GM12878 (cell line): Measurements from ENCODE around the gene TTLL11. TPM values are rescaled to one million over a fixed set of nuclear protein-coding genes. Genes with fewer than 3 reads are reported as not detected.

Experiments used
- ATAC-seq: fragments of 200-7000 bp; cut with Tn5 transposase; 3 replicates; pipeline ENCODE4 v1.9.1; 2020; ENCODE audit warnings: mild to moderate bottlenecking, moderate library complexity
- BruUV-seq: library from RNA; stranded (reverse); fragments of 400-500 nt; replicated peaks from 2 replicates; lab custom pipeline; 2021; lab: Mats Ljungman, UMichigan
- CTCF ChIA-PET: fragments of 300-600 bp; sonication (Branson Sonifier 250); formaldehyde crosslinking; extraction: SDS; loops from one replicate; lab custom pipeline; 2021; ENCODE audit warnings: inconsistent platforms; lab: Yijun Ruan, JAX
- POLR2A ChIA-PET: fragments of 350-600 bp; formaldehyde crosslinking; extraction: SDS; loops from one replicate; lab custom pipeline; 2021; ENCODE audit warnings: inconsistent platforms; lab: Charles Lee
- RAD21 ChIA-PET: fragments of 300-600 bp; sonication (Branson Sonifier 250); formaldehyde crosslinking; loops from one replicate; lab custom pipeline; 2023; ENCODE audit warnings: antibody characterized with exemption; ENCODE audit not compliant: unreplicated experiment; lab: Charles Lee
- SMC1A ChIA-PET: fragments of 300-600 bp; sonication (Branson Sonifier 250); formaldehyde crosslinking; loops from one replicate; lab custom pipeline; 2023; ENCODE audit not compliant: unreplicated experiment, uncharacterized antibody; lab: Charles Lee
- DNase-seq: peaks from one replicate; pipeline ENCODE4 v3.0.0-alpha.2; 2011; ENCODE audit warnings: low read depth, low spot score
- FAIRE-seq: peaks from 3 replicates; lab custom pipeline; 2011; peaks lifted over from hg19 to GRCh38; lab: Jason Lieb, UNC
- H2AFZ ChIP-seq: 2 replicates; pipeline ENCODE4 v1.6.0; 2011; ENCODE audit warnings: low read depth, low read length, control low read depth; ENCODE audit not compliant: control insufficient read depth
- H3K27ac ChIP-seq: 2 replicates; pipeline ENCODE4 v1.5.1; 2011; ENCODE audit warnings: control low read depth; ENCODE audit not compliant: control insufficient read depth, insufficient read depth
- H3K27me3 ChIP-seq, 2 experiments: replicated peaks in 1 of 2; 2 replicates each; pipeline versions ENCODE4 v1.6.0 to v1.6.1; 2011; ENCODE audit warnings: low read length in 1 of 2; ENCODE audit not compliant: control insufficient read depth in 2 of 2, insufficient read depth in 2 of 2
- H3K36me3 ChIP-seq, 2 experiments: 2 replicates each; pipeline ENCODE4 v1.5.1; 2011; ENCODE audit warnings: low read length in 1 of 2; ENCODE audit not compliant: control insufficient read depth in 2 of 2, insufficient read depth in 2 of 2
- H3K4me1 ChIP-seq: 2 replicates; pipeline ENCODE4 v1.6.1; 2011; ENCODE audit warnings: mild to moderate bottlenecking, low read length, moderate library complexity, mixed read lengths; ENCODE audit not compliant: control insufficient read depth, insufficient read depth
- H3K4me2 ChIP-seq: 2 replicates; pipeline ENCODE4 v1.6.0; 2011; ENCODE audit warnings: control low read depth; ENCODE audit not compliant: control insufficient read depth, insufficient read depth
- H3K4me3 ChIP-seq: fragments of 200-600 bp; sonication (generic); 2 replicates; pipeline ENCODE4 v1.5.1; 2016
- H3K79me2 ChIP-seq: 2 replicates; pipeline ENCODE4 v1.6.0; 2011; ENCODE audit warnings: low read length; ENCODE audit not compliant: control insufficient read depth, insufficient read depth
- H3K9ac ChIP-seq: 2 replicates; pipeline ENCODE4 v1.8.0; 2011; ENCODE audit warnings: low read length, control low read depth, mixed read lengths; ENCODE audit not compliant: control insufficient read depth, insufficient read depth
- H3K9me3 ChIP-seq: replicated peaks from 3 replicates; pipeline ENCODE4 v1.5.1; 2011; ENCODE audit warnings: mild to moderate bottlenecking, low read length; ENCODE audit not compliant: control insufficient read depth, insufficient read depth
- H4K20me1 ChIP-seq: 2 replicates; pipeline ENCODE4 v1.6.0; 2011; ENCODE audit not compliant: control insufficient read depth, insufficient read depth
- GATAD2B ChIP-seq: fragments of 450-650 bp; conservative IDR thresholded peaks from 2 replicates; pipeline ENCODE4 v1.6.1; 2017; ENCODE audit warnings: low read depth, mild to moderate bottlenecking, moderate library complexity
- KAT2A ChIP-seq: conservative IDR thresholded peaks from 2 replicates; pipeline ENCODE4 v1.6.1; 2011; ENCODE audit warnings: low read depth, low read length; ENCODE audit not compliant: control insufficient read depth
- KLF5 ChIP-seq: fragments of 450-650 bp; IDR thresholded peaks from 2 replicates; pipeline ENCODE4 v1.6.1; 2014; ENCODE audit warnings: mild to moderate bottlenecking; ENCODE audit not compliant: partially characterized antibody
- MYB ChIP-seq: fragments of 150-350 bp; IDR thresholded peaks from 2 replicates; pipeline ENCODE4 v1.6.1; 2014; ENCODE audit warnings: mild to moderate bottlenecking, low read depth, low read length, borderline replicate concordance
- SUPT20H ChIP-seq: IDR thresholded peaks from 2 replicates; pipeline ENCODE4 v1.6.1; 2011; ENCODE audit warnings: low read depth, mild to moderate bottlenecking, low read length, moderate library complexity, borderline replicate concordance; ENCODE audit not compliant: control insufficient read depth
- ZNF622 ChIP-seq: fragments of 450-650 bp; IDR thresholded peaks from 2 replicates; pipeline ENCODE4 v1.6.1; 2017; ENCODE audit warnings: mild to moderate bottlenecking, inconsistent platforms
- WGBS: methylation state at CpG from one replicate; pipeline ENCODE4 v1.1.6; 2016; ENCODE audit warnings: low lambda C conversion rate; ENCODE audit not compliant: insufficient replicate concordance, insufficient coverage; ENCODE audit errors: missing lambda C conversion rate; 5-methylcytosine and 5-hydroxymethylcytosine counted together
- in situ Hi-C: fragments of 300-500 bp; cut with MboI; formaldehyde crosslinking; loops from 9 replicates; pipeline ENCODE4 v1.14.3; 2018; ENCODE audit warnings: mixed read lengths
- intact Hi-C: fragments of 100-400 bp; cut with micrococcal nuclease; formaldehyde crosslinking; loops from one replicate; pipeline ENCODE4 v1.14.2; 2022; ENCODE audit not compliant: unreplicated experiment
- polyA plus RNA-seq, 11 experiments: library from polyadenylated mRNA; depleted of rRNA in 4 of 11; unstranded in 6 of 11; stranded (reverse) in 5 of 11; fragments of >200 nt; fragmentation: Nextera tagmentation in 4 of 11; fragmentation: Illumina TruSeq in 1 of 11; extraction: Ambion mirVana in 4 of 11; extraction: Trizol in 1 of 11; gene quantifications; 1 replicate in 1 of 11; 2 replicates in 10 of 11; pipeline versions ENCODE4 v1.2.1 to v1.2.3, GENCODE V29; 2011 to 2016; ENCODE audit warnings: inconsistent platforms in 2 of 11, missing spikeins in 2 of 11, low read depth in 1 of 11
- total RNA-seq, 4 experiments: library from RNA; depleted of rRNA in 3 of 4; stranded (reverse); fragments of >200 nt in 3 of 4; fragmentation: Illumina TruSeq in 1 of 4; extraction: Trizol in 1 of 4; gene quantifications; 2 replicates each; pipeline versions ENCODE4 v1.2.1 to v1.2.3, GENCODE V29; 2013 to 2021
- TF ChIP-seq, protein P1 (sequence below): fragments of 150-350 bp; IDR thresholded peaks from 2 replicates; pipeline ENCODE4 v1.6.1; 2016; ENCODE audit warnings: low read depth, low read length
- TF ChIP-seq, protein P2 (sequence below): fragments of 450-650 bp; formaldehyde crosslinking; IDR thresholded peaks from 2 replicates; pipeline ENCODE4 v1.5.0; 2022; ENCODE audit warnings: mild to moderate bottlenecking, missing genetic modification characterization
- TF ChIP-seq, protein P3 (sequence below): fragments of 450-650 bp; IDR thresholded peaks from 2 replicates; pipeline ENCODE4 v1.6.1; 2017; ENCODE audit warnings: antibody characterized with exemption, mild to moderate bottlenecking, moderate library complexity
- TF ChIP-seq, protein P4 (sequence below): fragments of 450-650 bp; conservative IDR thresholded peaks from 2 replicates; pipeline ENCODE4 v1.6.1; 2017; ENCODE audit warnings: mild to moderate bottlenecking, moderate library complexity

Gene TTLL11
- total and polyA plus RNA-seq, 10 of the 15 experiments (the other 5 are each of a cell fraction or from before 2014, with no cell fraction given): 1.2 to 3.7 (median 2.9) TPM

DNA sequence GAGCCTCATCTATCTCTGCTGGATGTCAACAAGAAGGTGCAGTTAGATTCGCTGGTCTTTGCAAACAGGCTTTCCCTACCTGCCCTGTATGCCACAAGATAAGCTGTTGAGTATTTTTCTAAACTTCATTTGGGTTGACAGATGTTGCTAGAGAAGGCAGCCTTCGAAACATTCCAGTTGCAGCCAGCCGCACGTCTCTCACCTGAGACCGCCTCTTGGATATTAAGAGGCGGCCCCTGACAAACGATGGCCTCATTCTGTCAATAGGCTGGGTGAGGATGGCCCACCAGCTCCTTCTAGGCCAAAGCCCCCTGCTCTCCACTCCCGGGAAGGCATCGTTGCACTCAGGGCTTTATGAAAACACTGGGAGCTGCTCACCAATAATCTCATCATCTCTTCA lies 260.0 kb downstream of the TTLL11 start:
- intact Hi-C loops: no loop called here
- ChIA-PET CTCF (interaction anchor here (1.2 kb wide), 1 partner anchor 287 kb away, joined by 4 read pairs; no protein-coding TSS in a partner anchor), RAD21 (no interaction called here), POLR2A (no interaction called here), SMC1A (interaction anchor here (1.0 kb wide), 1 partner anchor 11 kb away, joined by 3 read pairs; no protein-coding TSS in a partner anchor)
- H3K4me3 ChIP-seq: no peak overlapping the region
- no peak for DNase-seq
- no peaks in the 10 kb centered on the region for H3K4me1 ChIP-seq
- BruUV-seq: no TSS peak
- H3K9ac ChIP-seq: no peak overlapping the region
- no peak for ATAC-seq
- no peak overlapping the region for H3K27ac ChIP-seq
- no peaks in the 10 kb centered on the region for H4K20me1 ChIP-seq
- H3K4me2 ChIP-seq: no peak overlapping the region
- no peak overlapping the region for H2AFZ ChIP-seq
- H3K36me3 ChIP-seq: no peaks in the 10 kb centered on the region
- no peaks in the 10 kb centered on the region for H3K79me2 ChIP-seq
- in situ Hi-C loops: no loop called here
- H3K27me3 ChIP-seq: peaks cover 0 to 4% of the 10 kb centered on the region in 2 experiments; a peak in 2 of 4 replicates
- FAIRE-seq: no peak
- 70% methylated on average over 9 of the region's 9 CpGs for WGBS
- H3K9me3 ChIP-seq: no peaks in the 10 kb centered on the region
- TF ChIP-seq, protein P1, sequence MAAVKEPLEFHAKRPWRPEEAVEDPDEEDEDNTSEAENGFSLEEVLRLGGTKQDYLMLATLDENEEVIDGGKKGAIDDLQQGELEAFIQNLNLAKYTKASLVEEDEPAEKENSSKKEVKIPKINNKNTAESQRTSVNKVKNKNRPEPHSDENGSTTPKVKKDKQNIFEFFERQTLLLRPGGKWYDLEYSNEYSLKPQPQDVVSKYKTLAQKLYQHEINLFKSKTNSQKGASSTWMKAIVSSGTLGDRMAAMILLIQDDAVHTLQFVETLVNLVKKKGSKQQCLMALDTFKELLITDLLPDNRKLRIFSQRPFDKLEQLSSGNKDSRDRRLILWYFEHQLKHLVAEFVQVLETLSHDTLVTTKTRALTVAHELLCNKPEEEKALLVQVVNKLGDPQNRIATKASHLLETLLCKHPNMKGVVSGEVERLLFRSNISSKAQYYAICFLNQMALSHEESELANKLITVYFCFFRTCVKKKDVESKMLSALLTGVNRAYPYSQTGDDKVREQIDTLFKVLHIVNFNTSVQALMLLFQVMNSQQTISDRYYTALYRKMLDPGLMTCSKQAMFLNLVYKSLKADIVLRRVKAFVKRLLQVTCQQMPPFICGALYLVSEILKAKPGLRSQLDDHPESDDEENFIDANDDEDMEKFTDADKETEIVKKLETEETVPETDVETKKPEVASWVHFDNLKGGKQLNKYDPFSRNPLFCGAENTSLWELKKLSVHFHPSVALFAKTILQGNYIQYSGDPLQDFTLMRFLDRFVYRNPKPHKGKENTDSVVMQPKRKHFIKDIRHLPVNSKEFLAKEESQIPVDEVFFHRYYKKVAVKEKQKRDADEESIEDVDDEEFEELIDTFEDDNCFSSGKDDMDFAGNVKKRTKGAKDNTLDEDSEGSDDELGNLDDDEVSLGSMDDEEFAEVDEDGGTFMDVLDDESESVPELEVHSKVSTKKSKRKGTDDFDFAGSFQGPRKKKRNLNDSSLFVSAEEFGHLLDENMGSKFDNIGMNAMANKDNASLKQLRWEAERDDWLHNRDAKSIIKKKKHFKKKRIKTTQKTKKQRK: no peak
- TF ChIP-seq, protein P2, sequence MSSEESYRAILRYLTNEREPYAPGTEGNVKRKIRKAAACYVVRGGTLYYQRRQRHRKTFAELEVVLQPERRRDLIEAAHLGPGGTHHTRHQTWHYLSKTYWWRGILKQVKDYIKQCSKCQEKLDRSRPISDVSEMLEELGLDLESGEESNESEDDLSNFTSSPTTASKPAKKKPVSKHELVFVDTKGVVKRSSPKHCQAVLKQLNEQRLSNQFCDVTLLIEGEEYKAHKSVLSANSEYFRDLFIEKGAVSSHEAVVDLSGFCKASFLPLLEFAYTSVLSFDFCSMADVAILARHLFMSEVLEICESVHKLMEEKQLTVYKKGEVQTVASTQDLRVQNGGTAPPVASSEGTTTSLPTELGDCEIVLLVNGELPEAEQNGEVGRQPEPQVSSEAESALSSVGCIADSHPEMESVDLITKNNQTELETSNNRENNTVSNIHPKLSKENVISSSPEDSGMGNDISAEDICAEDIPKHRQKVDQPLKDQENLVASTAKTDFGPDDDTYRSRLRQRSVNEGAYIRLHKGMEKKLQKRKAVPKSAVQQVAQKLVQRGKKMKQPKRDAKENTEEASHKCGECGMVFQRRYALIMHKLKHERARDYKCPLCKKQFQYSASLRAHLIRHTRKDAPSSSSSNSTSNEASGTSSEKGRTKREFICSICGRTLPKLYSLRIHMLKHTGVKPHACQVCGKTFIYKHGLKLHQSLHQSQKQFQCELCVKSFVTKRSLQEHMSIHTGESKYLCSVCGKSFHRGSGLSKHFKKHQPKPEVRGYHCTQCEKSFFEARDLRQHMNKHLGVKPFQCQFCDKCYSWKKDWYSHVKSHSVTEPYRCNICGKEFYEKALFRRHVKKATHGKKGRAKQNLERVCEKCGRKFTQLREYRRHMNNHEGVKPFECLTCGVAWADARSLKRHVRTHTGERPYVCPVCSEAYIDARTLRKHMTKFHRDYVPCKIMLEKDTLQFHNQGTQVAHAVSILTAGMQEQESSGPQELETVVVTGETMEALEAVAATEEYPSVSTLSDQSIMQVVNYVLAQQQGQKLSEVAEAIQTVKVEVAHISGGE (CRISPR knock-in tag): no peak
- TF ChIP-seq, protein P3, sequence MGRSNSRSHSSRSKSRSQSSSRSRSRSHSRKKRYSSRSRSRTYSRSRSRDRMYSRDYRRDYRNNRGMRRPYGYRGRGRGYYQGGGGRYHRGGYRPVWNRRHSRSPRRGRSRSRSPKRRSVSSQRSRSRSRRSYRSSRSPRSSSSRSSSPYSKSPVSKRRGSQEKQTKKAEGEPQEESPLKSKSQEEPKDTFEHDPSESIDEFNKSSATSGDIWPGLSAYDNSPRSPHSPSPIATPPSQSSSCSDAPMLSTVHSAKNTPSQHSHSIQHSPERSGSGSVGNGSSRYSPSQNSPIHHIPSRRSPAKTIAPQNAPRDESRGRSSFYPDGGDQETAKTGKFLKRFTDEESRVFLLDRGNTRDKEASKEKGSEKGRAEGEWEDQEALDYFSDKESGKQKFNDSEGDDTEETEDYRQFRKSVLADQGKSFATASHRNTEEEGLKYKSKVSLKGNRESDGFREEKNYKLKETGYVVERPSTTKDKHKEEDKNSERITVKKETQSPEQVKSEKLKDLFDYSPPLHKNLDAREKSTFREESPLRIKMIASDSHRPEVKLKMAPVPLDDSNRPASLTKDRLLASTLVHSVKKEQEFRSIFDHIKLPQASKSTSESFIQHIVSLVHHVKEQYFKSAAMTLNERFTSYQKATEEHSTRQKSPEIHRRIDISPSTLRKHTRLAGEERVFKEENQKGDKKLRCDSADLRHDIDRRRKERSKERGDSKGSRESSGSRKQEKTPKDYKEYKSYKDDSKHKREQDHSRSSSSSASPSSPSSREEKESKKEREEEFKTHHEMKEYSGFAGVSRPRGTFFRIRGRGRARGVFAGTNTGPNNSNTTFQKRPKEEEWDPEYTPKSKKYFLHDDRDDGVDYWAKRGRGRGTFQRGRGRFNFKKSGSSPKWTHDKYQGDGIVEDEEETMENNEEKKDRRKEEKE: no peak
- TF ChIP-seq SUPT20H (no peak), GATAD2B (no peak), KAT2A (no peak), KLF5 (no peak), ZNF622 (no peak), MYB (no peak)
- TF ChIP-seq, protein P4, sequence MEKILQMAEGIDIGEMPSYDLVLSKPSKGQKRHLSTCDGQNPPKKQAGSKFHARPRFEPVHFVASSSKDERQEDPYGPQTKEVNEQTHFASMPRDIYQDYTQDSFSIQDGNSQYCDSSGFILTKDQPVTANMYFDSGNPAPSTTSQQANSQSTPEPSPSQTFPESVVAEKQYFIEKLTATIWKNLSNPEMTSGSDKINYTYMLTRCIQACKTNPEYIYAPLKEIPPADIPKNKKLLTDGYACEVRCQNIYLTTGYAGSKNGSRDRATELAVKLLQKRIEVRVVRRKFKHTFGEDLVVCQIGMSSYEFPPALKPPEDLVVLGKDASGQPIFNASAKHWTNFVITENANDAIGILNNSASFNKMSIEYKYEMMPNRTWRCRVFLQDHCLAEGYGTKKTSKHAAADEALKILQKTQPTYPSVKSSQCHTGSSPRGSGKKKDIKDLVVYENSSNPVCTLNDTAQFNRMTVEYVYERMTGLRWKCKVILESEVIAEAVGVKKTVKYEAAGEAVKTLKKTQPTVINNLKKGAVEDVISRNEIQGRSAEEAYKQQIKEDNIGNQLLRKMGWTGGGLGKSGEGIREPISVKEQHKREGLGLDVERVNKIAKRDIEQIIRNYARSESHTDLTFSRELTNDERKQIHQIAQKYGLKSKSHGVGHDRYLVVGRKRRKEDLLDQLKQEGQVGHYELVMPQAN: no peak
